ENCODE measurements around the gene PCDHGA2.
"Not testable (repeated sequence)": the region's sequence is repeated elsewhere in the genome, so short reads cannot be mapped to it uniquely, and the experiment has no call there.

Gene PCDHGA2

DNA sequence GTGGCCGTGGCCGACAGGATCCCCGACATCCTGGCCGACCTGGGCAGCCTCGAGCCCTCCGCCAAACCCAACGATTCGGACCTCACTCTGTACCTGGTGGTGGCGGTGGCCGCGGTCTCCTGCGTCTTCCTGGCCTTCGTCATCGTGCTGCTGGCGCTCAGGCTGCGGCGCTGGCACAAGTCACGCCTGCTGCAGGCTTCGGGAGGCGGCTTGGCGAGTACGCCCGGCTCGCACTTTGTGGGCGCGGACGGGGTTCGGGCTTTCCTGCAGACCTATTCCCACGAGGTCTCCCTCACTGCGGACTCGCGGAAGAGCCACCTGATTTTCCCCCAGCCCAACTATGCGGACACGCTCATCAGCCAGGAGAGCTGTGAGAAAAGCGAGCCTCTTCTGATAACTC, 7.5 kb downstream of the PCDHGA2 start:
- DNase-seq (ENCODE audit: low spot score): not testable (repeated sequence)

DNA sequence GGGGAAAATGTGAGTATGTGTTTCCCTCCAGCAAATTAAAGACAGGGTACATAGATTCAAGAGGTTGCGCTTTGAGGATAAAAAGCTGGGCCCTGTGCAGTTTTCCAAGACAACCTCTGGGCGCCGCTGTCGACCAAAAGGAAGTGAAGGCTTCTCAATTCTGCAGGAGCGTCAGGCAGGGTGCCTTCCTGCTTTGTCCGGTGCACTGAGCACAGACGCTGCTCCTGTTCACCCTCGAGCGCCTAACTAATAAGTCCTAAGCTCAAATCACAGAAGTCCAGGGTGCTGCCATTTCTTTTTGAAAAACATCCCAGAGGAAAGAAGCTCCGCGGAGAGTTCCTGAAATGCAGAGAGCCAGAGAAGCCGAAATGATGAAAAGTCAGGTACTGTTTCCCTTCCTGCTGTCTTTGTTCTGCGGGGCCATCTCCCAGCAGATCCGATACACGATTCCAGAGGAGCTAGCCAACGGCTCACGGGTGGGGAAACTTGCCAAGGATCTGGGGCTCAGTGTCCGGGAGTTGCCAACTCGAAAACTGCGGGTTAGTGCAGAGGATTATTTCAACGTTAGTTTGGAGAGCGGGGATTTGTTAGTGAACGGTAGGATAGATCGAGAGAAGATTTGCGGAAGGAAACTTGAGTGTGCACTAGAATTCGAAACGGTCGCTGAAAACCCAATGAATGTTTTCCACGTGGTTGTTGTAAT, 11.5 kb downstream of the PCDHGA2 start, which contains the start of gene PCDHGB1:
TSS of gene PCDHGB1 (plus strand) at position 183 of the 703 bp plus-strand sequence. CDS start at position 345, 162 bp downstream.
- peak; percentile 74 for DNase-seq (ENCODE audit: low spot score)

DNA sequence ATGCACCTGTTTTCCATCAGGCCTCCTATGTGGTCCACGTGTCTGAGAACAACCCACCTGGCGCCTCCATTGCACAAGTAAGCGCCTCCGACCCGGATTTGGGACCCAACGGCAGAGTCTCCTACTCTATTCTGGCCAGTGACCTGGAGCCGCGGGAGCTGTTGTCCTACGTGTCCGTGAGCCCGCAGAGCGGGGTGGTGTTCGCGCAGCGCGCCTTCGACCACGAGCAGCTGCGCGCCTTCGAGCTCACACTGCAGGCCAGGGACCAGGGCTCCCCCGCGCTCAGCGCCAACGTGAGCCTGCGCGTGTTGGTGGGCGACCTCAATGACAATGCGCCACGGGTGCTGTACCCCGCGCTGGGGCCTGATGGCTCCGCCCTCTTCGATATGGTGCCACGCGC, 13.0 kb downstream of the PCDHGA2 start:
- DNase-seq (ENCODE audit: low spot score): no peak

DNA sequence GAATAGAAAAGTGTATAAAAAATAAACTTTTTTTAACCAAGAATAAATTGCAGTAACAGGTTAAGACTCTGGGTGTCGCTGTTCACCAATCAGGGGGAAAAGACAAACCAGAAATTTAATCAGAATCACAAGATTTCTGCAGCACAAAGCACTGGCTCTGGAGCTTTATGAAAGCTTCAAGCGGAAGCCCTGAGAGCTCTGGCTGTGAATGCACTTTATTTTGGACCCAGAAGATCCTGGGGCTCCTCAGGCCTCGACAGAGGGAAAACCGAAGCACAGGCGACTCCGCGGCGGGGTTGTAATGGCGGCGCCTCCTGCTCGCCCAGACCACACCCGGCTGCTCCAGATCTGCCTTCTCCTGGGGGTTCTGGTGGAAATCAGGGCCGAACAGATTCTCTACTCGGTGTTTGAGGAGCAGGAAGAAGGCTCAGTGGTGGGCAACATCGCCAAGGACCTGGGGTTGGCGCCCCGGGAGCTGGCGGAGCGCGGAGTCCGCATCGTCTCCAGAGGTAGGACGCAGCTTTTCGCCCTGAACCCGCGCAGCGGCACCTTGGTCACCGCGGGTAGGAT, 16.4 kb downstream of the PCDHGA2 start, which contains the start of gene PCDHGA4:
TSS of gene PCDHGA4 (plus strand) at position 122 of the 570 bp plus-strand sequence. CDS start at position 209, 87 bp downstream.
- DNase-seq (ENCODE audit: low spot score): no peak

DNA sequence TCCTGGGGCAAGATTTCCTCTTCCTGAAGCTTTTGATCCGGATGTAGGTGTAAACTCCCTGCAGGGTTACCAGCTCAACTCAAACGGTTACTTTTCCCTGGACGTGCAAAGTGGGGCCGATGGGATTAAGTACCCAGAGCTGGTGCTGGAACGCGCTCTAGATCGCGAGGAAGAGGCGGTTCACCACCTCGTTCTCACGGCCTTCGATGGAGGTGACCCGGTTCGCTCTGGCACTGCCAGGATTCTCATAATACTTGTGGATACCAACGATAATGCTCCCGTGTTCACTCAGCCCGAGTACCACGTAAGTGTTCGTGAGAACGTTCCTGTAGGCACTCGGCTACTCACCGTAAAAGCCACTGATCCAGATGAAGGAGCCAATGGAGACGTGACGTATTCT, 17.1 kb downstream of the PCDHGA2 start:
- DNase-seq (ENCODE audit: low spot score): no peak

DNA sequence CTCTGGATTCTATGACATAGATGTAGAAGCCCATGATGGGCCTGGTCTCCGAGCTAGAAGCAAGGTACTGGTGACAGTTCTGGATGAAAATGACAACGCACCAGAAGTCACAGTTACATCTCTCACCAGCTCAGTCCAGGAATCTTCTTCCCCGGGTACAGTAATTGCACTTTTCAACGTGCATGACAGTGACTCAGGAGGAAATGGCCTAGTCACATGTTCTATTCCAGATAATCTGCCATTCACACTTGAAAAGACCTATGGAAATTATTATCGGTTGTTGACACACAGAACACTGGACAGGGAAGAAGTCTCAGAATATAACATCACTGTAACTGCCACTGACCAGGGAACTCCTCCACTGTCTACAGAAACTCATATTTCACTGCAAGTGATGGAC, 17.6 kb downstream of the PCDHGA2 start:
- DNase-seq (ENCODE audit: low spot score): no peak

DNA sequence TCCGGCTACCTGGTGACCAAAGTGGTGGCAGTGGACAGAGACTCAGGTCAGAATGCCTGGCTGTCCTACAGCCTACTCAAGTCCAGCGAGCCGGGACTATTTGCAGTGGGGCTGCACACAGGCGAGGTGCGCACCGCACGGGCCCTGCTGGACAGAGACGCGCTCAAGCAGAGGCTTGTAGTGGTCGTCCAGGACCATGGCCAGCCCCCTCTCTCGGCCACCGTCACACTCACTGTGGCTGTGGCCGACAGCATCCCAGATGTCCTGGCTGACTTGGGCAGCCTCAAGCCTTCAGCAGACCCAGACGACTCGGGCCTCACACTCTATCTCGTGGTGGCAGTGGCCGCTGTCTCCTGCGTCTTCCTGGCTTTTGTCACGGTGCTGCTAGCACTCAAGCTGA, 18.4 kb downstream of the PCDHGA2 start:
- DNase-seq (ENCODE audit: low spot score): no peak

DNA sequence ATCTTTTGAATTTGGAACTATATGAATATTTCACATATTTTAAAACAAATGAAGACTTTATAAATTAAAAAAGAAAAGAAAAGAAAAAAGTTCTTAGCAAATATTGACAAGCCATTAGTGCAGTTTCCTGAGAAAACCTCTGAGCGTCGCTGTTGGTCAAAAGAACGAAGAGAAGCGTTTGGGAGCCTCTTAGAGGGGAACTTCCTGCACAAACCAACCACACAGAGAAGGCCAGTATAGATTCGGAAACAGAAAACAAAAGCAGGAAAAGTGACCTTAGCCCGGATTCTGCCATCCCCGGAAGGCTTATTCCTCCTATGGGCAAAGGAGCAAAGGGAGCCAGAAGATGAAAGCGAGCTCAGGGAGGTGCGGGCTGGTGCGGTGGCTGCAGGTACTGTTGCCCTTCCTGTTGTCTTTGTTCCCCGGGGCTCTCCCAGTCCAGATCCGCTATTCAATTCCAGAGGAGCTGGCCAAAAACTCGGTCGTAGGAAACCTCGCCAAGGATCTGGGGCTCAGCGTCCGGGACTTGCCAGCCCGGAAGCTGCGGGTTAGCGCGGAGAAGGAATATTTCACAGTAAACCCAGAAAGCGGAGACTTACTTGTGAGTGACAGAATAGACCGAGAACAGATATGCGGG, 21.3 kb downstream of the PCDHGA2 start, which contains the start of gene PCDHGB2:
TSS of gene PCDHGB2 (plus strand) at position 205 of the 637 bp plus-strand sequence. CDS start at position 347, 142 bp downstream.
- DNase-seq (ENCODE audit: low spot score): peak; percentile 70

DNA sequence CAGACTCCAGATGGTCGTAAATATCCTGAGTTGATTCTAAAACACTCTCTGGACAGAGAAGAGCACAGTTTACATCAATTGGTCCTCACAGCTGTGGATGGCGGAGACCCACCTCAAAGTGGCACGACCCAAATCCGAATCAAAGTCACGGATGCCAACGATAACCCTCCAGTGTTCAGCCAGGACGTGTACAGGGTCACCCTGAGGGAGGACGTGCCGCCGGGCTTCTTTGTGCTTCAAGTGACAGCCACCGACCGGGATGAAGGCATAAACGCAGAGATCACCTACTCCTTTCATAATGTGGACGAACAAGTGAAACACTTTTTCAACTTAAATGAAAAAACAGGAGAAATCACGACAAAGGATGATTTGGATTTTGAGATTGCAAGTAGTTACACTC, 22.1 kb downstream of the PCDHGA2 start:
- no peak for DNase-seq (ENCODE audit: low spot score)

DNA sequence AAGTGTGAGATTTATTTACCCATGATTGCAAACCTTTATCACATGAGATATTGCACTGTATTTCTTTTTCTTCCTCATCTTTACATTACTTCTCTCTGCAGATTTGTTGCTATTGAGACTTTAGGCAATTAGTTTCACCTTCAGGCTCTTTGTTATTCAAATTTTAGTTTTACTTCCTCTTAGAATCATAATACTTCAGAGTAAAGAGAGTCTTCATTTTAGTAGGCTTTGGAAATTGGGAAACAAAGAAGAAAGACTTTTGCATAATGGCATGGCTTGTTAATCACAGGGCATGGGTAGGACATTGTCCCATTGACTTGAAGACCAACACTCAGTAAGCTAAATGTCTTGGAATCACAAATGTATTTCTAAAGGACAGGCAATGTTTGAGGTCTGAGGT, 24.2 kb downstream of the PCDHGA2 start:
- peak; percentile 27 for DNase-seq (ENCODE audit: low spot score)

DNA sequence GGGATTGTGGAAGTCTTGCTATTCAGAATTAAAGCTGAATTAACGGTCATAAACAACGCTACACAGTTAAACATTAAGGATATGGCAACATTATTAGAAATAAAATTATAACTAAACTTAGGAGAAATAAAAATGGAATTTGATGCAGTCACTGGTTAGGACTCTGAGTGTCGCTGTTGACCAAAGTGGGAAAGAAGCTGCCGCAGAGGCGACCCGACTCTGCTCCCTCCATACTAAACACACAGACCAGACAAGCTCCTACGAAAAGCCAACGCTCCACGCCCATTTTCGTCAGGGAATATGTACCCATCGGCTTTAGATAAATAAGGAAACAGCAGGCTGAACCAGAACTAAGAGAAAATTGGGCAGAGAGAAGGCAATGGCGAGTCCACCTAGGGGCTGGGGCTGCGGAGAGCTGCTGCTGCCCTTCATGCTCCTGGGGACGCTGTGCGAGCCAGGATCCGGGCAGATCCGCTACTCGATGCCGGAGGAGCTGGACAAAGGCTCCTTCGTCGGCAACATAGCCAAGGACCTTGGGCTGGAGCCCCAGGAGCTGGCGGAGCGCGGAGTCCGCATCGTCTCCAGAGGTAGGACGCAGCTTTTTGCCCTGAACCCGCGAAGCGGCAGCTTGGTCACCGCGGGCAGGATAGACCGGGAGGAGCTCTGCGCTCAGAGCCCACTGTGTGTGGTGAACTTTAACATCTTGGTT, 25.5 kb downstream of the PCDHGA2 start, which contains the start of gene PCDHGA5:
TSS of gene PCDHGA5 (plus strand) at position 211 of the 709 bp plus-strand sequence. CDS start at position 380, 169 bp downstream.
- no peak for DNase-seq (ENCODE audit: low spot score)

DNA sequence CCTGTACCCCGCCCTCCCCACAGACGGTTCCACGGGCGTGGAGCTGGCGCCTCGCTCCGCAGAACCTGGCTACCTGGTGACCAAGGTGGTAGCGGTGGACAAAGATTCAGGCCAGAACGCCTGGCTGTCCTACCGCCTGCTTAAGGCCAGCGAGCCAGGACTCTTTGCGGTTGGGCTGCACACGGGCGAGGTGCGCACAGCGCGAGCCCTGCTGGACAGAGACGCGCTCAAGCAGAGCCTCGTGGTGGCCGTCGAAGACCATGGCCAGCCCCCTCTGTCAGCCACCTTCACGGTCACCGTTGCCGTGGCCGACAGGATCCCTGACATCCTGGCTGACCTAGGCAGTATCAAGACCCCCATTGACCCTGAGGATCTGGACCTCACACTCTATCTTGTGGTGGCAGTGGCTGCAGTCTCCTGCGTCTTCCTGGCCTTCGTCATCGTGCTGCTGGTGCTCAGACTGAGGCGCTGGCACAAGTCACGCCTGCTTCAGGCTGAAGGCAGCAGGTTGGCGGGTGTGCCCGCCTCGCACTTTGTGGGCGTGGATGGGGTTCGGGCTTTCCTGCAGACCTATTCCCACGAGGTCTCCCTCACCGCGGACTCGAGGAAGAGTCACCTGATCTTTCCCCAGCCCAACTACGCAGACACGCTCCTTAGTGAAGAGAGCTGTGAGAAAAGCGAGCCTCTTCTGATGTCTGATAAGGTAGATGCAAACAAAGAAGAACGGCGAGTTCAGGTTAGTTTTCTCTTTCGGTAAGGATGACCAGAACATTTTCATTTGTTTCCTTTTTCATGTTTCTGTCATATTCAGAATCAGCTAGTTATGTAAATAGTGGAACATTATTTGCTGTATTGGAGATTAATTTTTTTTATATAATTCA, 27.7 kb downstream of the PCDHGA2 start:
- DNase-seq (ENCODE audit: low spot score): no peak

DNA sequence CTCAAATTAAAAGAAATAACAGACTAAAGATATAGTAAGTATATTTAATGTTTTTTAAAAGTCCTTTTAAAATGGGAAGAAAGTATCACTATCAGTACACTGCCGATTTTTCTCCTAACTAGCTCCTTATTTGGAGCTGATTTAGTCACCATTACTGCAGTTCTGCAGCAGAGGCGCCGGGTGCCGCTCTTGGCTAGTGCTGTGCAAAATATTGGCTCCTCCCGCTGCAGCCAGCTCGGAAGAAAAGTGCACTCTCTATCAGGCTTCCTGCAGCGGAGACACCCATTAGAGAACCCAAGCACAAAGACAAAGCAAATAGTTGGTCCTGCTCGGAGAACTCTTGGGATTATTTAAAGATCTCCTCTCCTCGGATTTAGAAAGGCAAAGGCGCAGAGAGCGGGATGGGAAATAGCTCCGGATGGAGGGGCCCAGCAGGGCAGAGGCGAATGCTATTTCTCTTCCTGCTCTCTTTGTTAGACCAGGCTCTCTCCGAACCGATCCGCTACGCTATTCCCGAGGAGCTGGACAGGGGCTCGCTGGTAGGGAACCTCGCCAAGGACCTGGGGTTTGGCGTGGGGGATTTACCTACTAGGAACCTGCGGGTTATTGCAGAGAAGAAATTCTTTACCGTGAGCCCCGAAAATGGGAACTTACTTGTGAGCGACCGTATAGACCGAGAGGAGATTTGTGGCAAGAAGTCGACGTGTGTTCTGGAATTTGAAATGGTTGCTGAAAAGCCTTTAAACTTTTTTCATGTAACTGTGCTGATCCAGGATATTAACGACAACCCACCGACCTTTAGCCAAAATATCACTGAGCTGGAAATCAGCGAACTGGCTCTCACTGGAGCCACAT, 31.7 kb downstream of the PCDHGA2 start, which contains the start of gene PCDHGB3:
TSS of gene PCDHGB3 (plus strand) at position 249 of the 855 bp plus-strand sequence. CDS start at position 402, 153 bp downstream.
- DNase-seq (ENCODE audit: low spot score): peak; percentile 63

DNA sequence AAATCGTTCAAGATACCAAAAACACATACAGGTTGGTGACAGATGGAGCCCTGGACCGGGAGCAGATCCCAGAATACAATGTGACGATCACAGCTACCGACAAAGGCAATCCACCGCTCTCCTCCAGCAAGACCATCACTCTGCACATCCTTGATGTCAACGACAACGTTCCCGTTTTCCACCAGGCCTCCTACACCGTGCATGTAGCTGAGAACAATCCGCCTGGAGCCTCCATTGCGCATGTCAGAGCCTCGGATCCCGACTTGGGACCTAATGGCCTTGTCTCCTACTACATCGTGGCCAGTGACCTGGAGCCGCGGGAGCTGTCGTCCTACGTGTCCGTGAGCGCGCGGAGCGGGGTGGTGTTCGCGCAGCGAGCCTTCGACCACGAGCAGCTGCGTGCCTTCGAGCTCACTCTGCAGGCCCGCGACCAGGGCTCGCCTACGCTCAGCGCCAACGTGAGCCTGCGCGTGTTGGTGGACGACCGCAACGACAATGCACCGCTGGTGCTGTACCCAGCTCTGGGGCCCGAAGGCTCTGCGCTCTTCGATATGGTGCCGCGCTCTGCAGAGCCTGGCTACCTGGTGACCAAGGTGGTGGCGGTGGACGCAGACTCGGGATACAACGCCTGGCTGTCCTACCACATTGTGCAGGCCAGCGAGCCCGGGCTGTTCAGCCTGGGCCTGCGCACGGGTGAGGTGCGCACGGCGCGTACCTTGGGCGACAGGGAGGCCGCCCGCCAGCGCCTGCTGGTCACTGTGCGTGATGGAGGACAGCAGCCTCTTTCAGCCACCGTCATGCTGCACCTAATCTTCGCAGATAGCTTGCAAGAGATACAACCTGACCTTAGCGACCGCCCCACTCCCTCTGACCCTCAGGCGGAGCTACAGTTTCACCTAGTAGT, 33.3 kb downstream of the PCDHGA2 start:
- no peak for DNase-seq (ENCODE audit: low spot score)

DNA sequence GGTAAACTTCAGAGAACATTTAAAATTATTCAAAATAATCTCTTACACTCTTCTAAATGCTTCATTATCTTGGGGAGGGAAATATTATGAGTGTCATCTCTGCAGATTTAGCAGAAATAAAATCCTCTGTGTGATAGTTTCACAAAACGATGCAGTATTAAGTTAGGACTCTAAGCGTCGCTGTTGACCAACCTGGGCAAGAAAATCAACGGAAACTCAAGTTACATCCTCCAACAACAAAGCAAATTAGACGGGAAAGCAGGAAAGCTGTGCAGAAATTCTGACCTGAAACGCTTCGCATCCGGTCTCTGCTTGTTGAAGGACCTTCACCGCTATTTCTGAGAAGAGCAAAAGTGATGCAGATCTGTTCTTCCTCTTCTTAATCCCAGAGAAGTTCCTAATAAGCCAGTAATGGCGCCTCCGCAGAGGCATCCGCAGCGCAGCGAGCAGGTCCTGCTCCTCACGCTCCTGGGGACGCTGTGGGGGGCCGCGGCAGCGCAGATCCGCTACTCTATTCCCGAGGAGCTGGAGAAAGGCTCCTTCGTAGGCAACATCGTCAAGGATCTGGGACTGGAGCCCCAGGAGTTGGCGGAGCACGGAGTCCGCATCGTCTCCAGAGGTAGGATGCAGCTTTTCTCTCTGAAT, 35.2 kb downstream of the PCDHGA2 start, which contains the start of gene PCDHGA6:
TSS of gene PCDHGA6 (plus strand) at position 219 of the 645 bp plus-strand sequence. CDS start at position 412, 193 bp downstream.
- no peak for DNase-seq (ENCODE audit: low spot score)

DNA sequence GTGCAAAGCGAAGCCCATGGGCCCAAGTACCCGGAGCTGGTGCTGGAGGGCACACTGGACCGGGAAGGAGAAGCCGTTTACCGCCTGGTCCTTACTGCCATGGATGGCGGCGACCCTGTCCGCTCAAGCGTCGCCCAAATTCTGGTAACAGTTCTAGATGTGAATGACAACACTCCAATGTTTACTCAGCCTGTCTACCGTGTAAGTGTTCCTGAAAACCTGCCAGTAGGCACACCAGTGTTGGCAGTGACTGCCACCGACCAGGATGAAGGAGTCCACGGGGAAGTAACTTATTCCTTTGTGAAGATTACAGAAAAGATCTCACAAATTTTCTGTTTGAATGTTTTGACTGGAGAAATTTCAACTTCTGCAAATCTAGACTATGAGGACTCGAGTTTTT, 36.1 kb downstream of the PCDHGA2 start:
- DNase-seq (ENCODE audit: low spot score): no peak

DNA sequence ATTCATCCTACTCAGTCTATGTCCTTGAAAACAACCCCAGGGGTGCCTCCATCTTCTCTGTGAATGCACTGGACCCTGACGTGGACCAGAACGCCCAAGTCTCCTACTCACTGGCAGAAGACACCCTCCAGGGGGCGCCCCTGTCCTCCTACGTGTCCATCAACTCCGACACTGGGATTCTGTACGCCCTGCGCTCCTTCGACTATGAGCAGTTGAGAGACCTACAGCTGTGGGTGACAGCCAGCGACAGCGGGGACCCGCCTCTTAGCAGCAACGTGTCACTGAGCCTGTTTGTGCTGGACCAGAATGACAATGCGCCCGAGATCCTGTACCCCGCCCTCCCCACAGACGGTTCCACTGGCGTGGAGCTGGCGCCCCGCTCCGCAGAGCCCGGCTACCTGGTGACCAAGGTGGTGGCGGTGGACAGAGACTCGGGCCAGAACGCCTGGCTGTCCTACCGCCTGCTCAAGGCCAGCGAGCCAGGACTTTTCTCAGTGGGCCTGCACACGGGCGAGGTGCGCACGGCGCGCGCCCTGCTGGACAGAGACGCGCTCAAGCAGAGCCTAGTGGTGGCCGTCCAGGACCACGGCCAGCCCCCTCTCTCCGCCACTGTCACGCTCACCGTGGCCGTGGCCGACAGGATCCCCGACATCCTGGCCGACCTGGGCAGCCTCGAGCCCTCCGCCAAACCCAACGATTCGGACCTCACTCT, 37.0 kb downstream of the PCDHGA2 start:
- not testable (repeated sequence) for DNase-seq (ENCODE audit: low spot score)
